Fibroblast of villous mesenchyme (primary cell): Measurements from ENCODE around the gene PLAC1. TPM values are rescaled to one million over a fixed set of nuclear protein-coding genes. Genes with fewer than 3 reads are reported as not detected.

Source experiments
- DNase-seq: peaks from one replicate; pipeline ENCODE4 v3.0.0-alpha.2; 2010; ENCODE audit warnings: low read depth
- H3K4me3 ChIP-seq: 2 replicates; pipeline ENCODE4 v1.5.1; 2011; ENCODE audit warnings: low read depth, mild to moderate bottlenecking, low read length
- total RNA-seq: library from RNA; depleted of rRNA; stranded (reverse); fragments of >200 nt; gene quantifications from 2 replicates; pipeline ENCODE4 v1.2.3, GENCODE V29; 2012
- TF ChIP-seq, protein P1 (sequence below): IDR thresholded peaks from 2 replicates; pipeline ENCODE4 v1.5.1; 2012; ENCODE audit warnings: low read depth, mild to moderate bottlenecking, low read length; ENCODE audit not compliant: insufficient read depth

PLAC1 gene
- total RNA-seq, 1 donor = 0.43 TPM

DNA sequence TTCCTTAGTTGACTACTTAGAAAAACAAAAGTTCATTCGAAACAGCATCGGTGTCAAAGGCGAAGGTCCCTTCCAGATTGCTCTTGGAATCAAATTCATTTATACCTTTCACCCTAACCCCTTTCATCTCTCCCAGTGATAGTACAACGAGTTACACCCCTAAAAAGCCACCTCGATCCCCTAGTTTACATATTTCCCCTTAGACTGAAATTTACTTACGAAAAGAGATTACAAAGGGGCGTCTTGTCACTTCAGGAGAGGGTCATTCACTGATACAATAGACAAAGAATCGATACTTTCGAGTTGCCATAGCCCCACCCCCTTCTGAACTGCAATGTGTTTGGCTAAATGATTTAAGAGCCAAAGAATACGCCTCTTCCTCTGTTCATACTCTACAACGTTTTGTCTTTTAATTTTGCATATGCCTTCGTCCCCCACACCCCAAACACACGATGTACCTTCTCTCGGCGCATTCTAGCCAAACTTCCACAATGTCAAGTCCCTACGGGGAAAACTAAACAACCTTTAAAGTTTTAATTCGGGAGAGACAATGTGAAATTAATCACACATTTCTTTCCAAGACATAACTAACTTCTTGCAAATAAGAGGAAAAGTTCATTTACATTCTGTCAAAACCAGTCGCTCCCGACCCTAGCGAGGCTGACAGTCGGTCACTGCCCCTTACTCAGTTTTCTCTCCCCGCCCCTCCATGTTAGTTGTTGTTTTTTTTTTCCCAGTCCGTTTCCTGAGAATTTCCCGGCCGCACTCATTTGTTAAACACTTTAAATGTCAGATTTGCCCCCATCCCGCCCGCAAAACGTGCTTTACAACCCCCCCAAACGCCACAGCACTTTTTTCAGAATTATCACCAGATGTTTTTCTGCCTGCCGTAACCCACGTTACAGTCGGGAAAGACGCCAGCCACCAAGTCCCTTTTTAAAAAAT, 109.7 kb downstream of the PLAC1 start:
- no peak for DNase-seq
- TF ChIP-seq, protein P1, sequence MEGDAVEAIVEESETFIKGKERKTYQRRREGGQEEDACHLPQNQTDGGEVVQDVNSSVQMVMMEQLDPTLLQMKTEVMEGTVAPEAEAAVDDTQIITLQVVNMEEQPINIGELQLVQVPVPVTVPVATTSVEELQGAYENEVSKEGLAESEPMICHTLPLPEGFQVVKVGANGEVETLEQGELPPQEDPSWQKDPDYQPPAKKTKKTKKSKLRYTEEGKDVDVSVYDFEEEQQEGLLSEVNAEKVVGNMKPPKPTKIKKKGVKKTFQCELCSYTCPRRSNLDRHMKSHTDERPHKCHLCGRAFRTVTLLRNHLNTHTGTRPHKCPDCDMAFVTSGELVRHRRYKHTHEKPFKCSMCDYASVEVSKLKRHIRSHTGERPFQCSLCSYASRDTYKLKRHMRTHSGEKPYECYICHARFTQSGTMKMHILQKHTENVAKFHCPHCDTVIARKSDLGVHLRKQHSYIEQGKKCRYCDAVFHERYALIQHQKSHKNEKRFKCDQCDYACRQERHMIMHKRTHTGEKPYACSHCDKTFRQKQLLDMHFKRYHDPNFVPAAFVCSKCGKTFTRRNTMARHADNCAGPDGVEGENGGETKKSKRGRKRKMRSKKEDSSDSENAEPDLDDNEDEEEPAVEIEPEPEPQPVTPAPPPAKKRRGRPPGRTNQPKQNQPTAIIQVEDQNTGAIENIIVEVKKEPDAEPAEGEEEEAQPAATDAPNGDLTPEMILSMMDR = no peak
- peak overlapping the region; percentile 81 for H3K4me3 ChIP-seq

DNA sequence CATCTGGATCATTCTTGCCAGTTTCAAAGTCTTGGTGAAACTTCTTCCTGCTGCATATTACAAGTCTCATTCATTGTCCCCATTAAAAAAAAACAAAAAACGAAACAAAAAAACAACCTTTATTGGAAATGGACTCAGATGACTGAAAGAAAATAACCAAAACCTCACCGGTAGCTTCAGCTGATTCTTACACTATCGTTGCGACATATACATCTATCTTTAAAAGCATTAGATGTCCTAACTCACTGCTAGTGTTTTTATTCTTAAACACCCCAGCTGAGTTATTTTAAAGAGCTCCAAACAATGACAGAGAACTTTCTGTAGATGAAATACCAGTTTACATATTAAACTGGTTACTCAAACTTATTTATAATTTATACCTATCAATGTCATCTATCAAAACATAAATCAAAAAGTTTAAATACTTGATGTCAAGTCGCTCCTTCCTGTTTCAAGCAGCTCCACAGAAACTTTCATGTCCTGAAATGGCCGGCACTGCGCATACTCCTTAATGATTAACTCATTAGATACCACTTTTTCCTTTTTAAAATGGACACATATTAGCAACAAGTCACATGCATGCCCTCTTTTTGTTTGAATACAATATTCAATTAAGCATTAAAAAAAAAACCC, 111.1 kb downstream of the PLAC1 start:
- TF ChIP-seq, protein P1 = no peak
- peak; percentile 62 for DNase-seq
- peak overlapping the region; percentile 81 for H3K4me3 ChIP-seq

GRCh38 chrX:134546187-134546586, 112.1 kb downstream of the PLAC1 start:
- no peak for DNase-seq
- TF ChIP-seq, protein P1 = no peak
- H3K4me3 ChIP-seq = peak overlapping the region; percentile 81

DNA sequence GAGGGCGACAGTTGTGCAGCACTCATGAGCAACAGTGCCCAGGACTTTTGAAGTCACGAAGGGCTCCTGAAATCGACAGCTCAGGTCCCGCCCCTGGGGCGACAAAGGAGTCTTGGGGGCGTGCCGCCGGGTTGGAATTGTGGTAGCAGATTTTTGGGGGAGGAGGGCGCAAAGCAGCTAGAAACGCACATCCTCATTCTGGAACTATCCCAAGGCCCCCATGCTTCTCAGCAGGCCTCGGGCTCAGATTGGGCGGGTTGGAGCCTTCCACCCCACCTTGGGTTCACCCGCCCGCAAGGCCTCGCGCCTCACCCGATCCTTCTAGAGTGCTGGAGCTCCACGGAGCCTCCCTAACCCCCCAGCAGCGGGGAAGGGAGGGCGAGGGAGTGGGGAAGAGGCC, 112.8 kb downstream of the PLAC1 start:
- no peak for DNase-seq
- TF ChIP-seq, protein P1 = no peak
- peak overlapping the region; percentile 81 for H3K4me3 ChIP-seq

- no peak for DNase-seq
- peak overlapping the region; percentile 81 for H3K4me3 ChIP-seq
- TF ChIP-seq, protein P1 = no peak
Measured at GRCh38 chrX:134544513-134545151, 113.6 kb downstream of the PLAC1 start.

DNA sequence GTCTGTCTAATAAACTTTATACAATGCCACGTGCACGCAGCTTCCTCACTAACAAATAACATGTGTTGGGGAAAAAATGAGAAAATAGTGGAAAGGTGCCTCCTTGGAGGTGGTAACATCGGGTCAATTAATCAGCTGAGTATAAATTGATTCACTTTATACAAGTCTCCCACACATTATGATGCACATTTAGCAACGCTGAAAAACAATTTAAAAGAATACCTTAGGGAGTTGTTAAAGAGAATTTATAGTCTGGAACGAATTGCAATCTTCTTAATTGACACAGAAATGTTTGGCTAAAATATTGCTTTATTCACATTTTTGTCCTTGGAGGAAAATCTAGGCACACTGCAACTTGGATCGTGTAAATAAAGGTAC, 114.1 kb downstream of the PLAC1 start:
- TF ChIP-seq, protein P1 = no peak
- H3K4me3 ChIP-seq = no peak overlapping the region
- no peak for DNase-seq
